Naive thymus-derived CD4-positive, alpha-beta T cell (primary cell): Measurements from ENCODE around the gene RAET1E. TPM values are rescaled to one million over a fixed set of nuclear protein-coding genes. Genes with fewer than 3 reads are reported as not detected.
A peak's percentile ranks its signal among the peaks of the same experiment; 100 is the strongest.
"Not testable (repeated sequence)": the region's sequence is repeated elsewhere in the genome, so short reads cannot be mapped to it uniquely, and the experiment has no call there.

Experiments
- ATAC-seq: fragments of 150-1000 bp; cut with Tn5 transposase; 2 replicates; pipeline ENCODE4 v1.10.0; 2021; ENCODE audit warnings: mild to moderate bottlenecking, moderate library complexity
- CTCF ChIA-PET: fragments of 350-600 bp; sonication (Branson Sonifier 250); formaldehyde crosslinking; loops from one replicate; lab custom pipeline; 2021; ENCODE audit warnings: antibody characterized with exemption; lab: Charles Lee
- POLR2A ChIA-PET: fragments of 350-600 bp; sonication (Branson Sonifier 250); formaldehyde crosslinking; loops from one replicate; lab custom pipeline; 2021; ENCODE audit warnings: antibody characterized with exemption, inconsistent platforms; lab: Charles Lee
- DNase-seq, 9 donors: peaks; one replicate each; pipeline versions ENCODE4 v3.0.0 to v3.0.0-alpha.2; 2020 to 2022; ENCODE audit warnings: mixed read lengths in 1 of 9
- H3K27ac ChIP-seq: one replicate; pipeline ENCODE4 v1.7.0; 2013; ENCODE audit warnings: mild to moderate bottlenecking, low read depth, low read length, moderate library complexity
- H3K27me3 ChIP-seq, 2 donors: one replicate each; pipeline ENCODE4 v1.7.0; 2013; ENCODE audit warnings: low read length in 2 of 2, mild to moderate bottlenecking in 2 of 2, moderate library complexity in 2 of 2; ENCODE audit not compliant: control insufficient read depth in 2 of 2, insufficient read depth in 2 of 2
- H3K36me3 ChIP-seq, 3 experiments: 1 replicate in 2 of 3; 2 replicates in 1 of 3; pipeline ENCODE4 v1.7.0; 2013; ENCODE audit warnings: low read length in 3 of 3, mild to moderate bottlenecking in 3 of 3, moderate library complexity in 1 of 3; ENCODE audit not compliant: insufficient read depth in 3 of 3, control insufficient read depth in 2 of 3
- H3K4me1 ChIP-seq, 2 donors: one replicate each; pipeline ENCODE4 v1.7.0; 2013; ENCODE audit warnings: low read length in 2 of 2, mild to moderate bottlenecking in 2 of 2, moderate library complexity in 1 of 2; ENCODE audit not compliant: control insufficient read depth in 2 of 2, insufficient read depth in 2 of 2
- H3K4me3 ChIP-seq: 2 replicates; pipeline ENCODE4 v1.7.0; 2013; ENCODE audit warnings: mild to moderate bottlenecking, low read length
- H3K9me3 ChIP-seq, 3 experiments: 1 replicate in 2 of 3; 2 replicates in 1 of 3; pipeline ENCODE4 v1.7.0; 2013; ENCODE audit warnings: low read length in 3 of 3; ENCODE audit not compliant: control insufficient read depth in 2 of 3
- H3K27ac Mint-ChIP-seq, 9 donors: one replicate each; pipeline ENCODE4 v1.8.0; 2020 to 2022; ENCODE audit warnings: mixed read lengths in 9 of 9, mild to moderate bottlenecking in 8 of 9, moderate library complexity in 5 of 9, inconsistent platforms in 2 of 9
- H3K27me3 Mint-ChIP-seq, 5 donors: one replicate each; pipeline ENCODE4 v1.8.0; 2021 to 2022; ENCODE audit warnings: mixed read lengths in 5 of 5, mild to moderate bottlenecking in 1 of 5
- H3K36me3 Mint-ChIP-seq, 5 donors: one replicate each; pipeline ENCODE4 v1.8.0; 2020 to 2022; ENCODE audit warnings: mixed read lengths in 5 of 5, mild to moderate bottlenecking in 3 of 5, inconsistent platforms in 1 of 5
- H3K4me1 Mint-ChIP-seq, 7 donors: one replicate each; pipeline ENCODE4 v1.8.0; 2020 to 2022; ENCODE audit warnings: mixed read lengths in 7 of 7, mild to moderate bottlenecking in 3 of 7, inconsistent platforms in 1 of 7
- H3K4me3 Mint-ChIP-seq, 10 donors: one replicate each; pipeline ENCODE4 v1.8.0; 2020 to 2022; ENCODE audit warnings: mild to moderate bottlenecking in 10 of 10, mixed read lengths in 10 of 10, moderate library complexity in 6 of 10, inconsistent platforms in 2 of 10
- H3K9me3 Mint-ChIP-seq, 11 donors: one replicate each; pipeline ENCODE4 v1.8.0; 2020 to 2022; ENCODE audit warnings: mixed read lengths in 11 of 11, mild to moderate bottlenecking in 4 of 11, inconsistent platforms in 1 of 11, moderate library complexity in 1 of 11
- intact Hi-C, 2 donors: fragments of 100-400 bp; cut with micrococcal nuclease; formaldehyde crosslinking; loops; one replicate each; pipeline ENCODE4 v1.15.1; 2023
- polyA plus RNA-seq, 2 donors: library from polyadenylated mRNA; unstranded; fragments of 300-500 nt; fragmentation: Illumina TruSeq; gene quantifications; one replicate each; pipeline ENCODE4 v1.2.3, GENCODE V29; 2021
- total RNA-seq, 6 experiments: library from RNA in 5 of 6; stranded (reverse) in 5 of 6; gene quantifications; 1 replicate in 5 of 6; 2 replicates in 1 of 6; pipeline ENCODE4 v1.2.3 and lab custom pipeline; 2021 to 2026

Gene RAET1E
- total and polyA plus RNA-seq, 7 experiments from 2014 or later, result not detected

DNA sequence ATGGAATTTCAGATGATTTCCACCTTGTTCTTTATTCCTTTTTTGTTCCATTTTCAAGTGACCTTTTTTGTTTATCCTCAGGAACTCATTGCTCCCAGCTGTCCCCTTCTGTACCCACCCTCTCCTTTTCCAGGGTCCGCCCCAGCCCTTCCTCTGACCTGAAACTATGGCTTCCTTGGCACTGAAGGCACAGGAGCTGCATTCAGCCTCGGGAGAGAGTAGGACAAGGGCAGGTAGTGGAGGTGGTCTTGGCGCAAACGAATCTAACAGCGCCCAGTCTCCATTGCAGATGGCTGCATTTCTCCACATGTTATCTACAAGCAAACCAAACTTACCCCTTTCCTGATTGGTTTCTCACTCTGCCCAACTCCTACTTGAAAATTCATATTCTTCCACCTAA lies 35.1 kb upstream of the RAET1E start:
- H3K36me3 Mint-ChIP-seq, result no peaks in the 10 kb centered on the region
- H3K27me3 Mint-ChIP-seq, result peaks cover 88 to 96% (median 91%) of the 10 kb centered on the region in 5 donors
- Histone ChIP-seq H3K27me3 (peaks cover 14 to 45% of the 10 kb centered on the region in 2 donors), H3K36me3 (no peaks in the 10 kb centered on the region), H3K27ac (no peak overlapping the region), H3K4me3 (no peak overlapping the region), H3K9me3 (no peaks in the 10 kb centered on the region), H3K4me1 (no peaks in the 10 kb centered on the region)
- no peak overlapping the region for H3K4me3 Mint-ChIP-seq
- DNase-seq (peak in 1 of 9 donors; percentile 11), ATAC-seq (no peak)
- H3K4me1 Mint-ChIP-seq, result peaks cover 0 to 18% (median 7%) of the 10 kb centered on the region in 7 donors
- peaks cover 0 to 6% (median 0%) of the 10 kb centered on the region in 11 donors for H3K9me3 Mint-ChIP-seq
- no peak overlapping the region for H3K27ac Mint-ChIP-seq
- ChIA-PET CTCF (interaction anchor here (1.1 kb wide), 1 partner anchor 84 kb away, joined by 4 read pairs; no protein-coding TSS in a partner anchor), POLR2A (no interaction called here)
- intact Hi-C loops, result loop anchor here (5.0 to 10.0 kb wide), 3 partner anchors 134 to 462 kb away; partner anchors contain the start of gene ULBP3 (in 1 of the 2)

DNA sequence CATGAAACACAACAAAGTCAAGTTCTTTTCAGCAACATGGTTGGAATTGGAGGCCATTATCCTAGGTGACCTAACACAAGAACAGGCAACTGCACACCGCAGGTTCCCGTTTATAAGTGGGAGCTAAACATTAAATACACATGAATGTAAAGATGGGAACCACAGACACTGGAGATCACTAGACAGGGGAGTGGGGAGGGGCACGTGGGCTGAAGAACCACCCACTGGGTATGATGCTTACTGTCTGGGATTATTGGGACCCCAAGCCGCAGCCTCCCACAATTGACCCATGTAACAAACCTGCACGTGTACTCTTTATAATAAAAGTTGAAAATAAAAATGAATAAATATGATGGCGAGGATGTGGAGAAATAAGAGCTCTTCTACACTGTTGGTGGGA lies 33.6 kb upstream of the RAET1E start:
- no peaks in the 10 kb centered on the region for H3K36me3 ChIP-seq
- H3K27ac ChIP-seq, result no peak overlapping the region
- H3K27me3 Mint-ChIP-seq, result peaks cover 86 to 91% (median 87%) of the 10 kb centered on the region in 5 donors
- H3K4me3 Mint-ChIP-seq, result no peak overlapping the region
- CTCF ChIA-PET, result interaction anchor here (0.6 kb wide), 1 partner anchor 103 kb away, joined by 3 read pairs; no protein-coding TSS in a partner anchor
- peaks cover 0 to 8% (median 0%) of the 10 kb centered on the region in 11 donors for H3K9me3 Mint-ChIP-seq
- H3K4me1 ChIP-seq, result peaks cover 0 to under 1% of the 10 kb centered on the region in 2 donors
- H3K4me3 ChIP-seq, result no peak overlapping the region
- H3K9me3 ChIP-seq, result no peaks in the 10 kb centered on the region
- peaks cover 0 to 13% (median under 1%) of the 10 kb centered on the region in 7 donors for H3K4me1 Mint-ChIP-seq
- no peak for DNase-seq
- no peak for ATAC-seq
- H3K27ac Mint-ChIP-seq, result no peak overlapping the region
- H3K36me3 Mint-ChIP-seq, result no peaks in the 10 kb centered on the region
- peaks cover 14 to 37% of the 10 kb centered on the region in 2 donors for H3K27me3 ChIP-seq
- POLR2A ChIA-PET, result no interaction called here
- intact Hi-C loops, result loop anchor here (5.0 to 10.0 kb wide), 3 partner anchors 136 to 463 kb away; partner anchors contain the start of gene ULBP3 (in 1 of the 2)

DNA sequence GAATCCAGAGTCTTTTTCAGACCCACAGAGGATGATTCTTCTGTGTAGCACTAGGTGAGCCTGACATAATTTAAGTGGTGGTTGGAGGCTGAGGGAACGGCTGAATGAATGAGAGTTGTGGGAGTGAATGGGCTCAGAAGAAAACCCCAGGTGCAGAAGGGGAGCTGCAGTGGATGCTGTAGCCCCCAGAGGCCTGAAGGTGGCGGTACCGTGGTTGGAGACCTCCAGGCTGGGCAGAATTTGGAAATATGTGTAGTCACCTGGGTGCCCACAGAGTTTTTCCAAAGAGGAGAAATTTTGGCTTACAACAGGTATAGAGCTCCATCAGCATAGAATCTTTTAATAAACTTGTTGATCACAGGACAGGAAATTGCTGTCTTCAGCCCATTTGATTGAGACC lies 31.5 kb upstream of the RAET1E start:
- Histone ChIP-seq H3K27ac (no peak overlapping the region), H3K4me1 (peaks cover 0 to 7% of the 10 kb centered on the region in 2 donors), H3K36me3 (no peaks in the 10 kb centered on the region), H3K27me3 (peaks cover 23 to 26% of the 10 kb centered on the region in 2 donors), H3K4me3 (no peak overlapping the region), H3K9me3 (no peaks in the 10 kb centered on the region)
- Mint-ChIP-seq H3K27ac (no peak overlapping the region), H3K4me3 (no peak overlapping the region), H3K9me3 (peaks cover 0 to 6% (median 0%) of the 10 kb centered on the region in 11 donors), H3K27me3 (peaks cover 84 to 87% (median 85%) of the 10 kb centered on the region in 5 donors), H3K36me3 (no peaks in the 10 kb centered on the region), H3K4me1 (peaks cover 2 to 16% (median 7%) of the 10 kb centered on the region in 7 donors)
- ATAC-seq (no peak), DNase-seq (no peak)
- intact Hi-C loops, result loop anchor here (5.0 to 10.0 kb wide), 3 partner anchors 47 to 905 kb away; partner anchors contain the start of gene GINM1 (in 1 of the 2)
- ChIA-PET POLR2A (no interaction called here), CTCF (interaction anchor here (1.4 kb wide), 1 partner anchor 87 kb away, joined by 4 read pairs; no protein-coding TSS in a partner anchor)

DNA sequence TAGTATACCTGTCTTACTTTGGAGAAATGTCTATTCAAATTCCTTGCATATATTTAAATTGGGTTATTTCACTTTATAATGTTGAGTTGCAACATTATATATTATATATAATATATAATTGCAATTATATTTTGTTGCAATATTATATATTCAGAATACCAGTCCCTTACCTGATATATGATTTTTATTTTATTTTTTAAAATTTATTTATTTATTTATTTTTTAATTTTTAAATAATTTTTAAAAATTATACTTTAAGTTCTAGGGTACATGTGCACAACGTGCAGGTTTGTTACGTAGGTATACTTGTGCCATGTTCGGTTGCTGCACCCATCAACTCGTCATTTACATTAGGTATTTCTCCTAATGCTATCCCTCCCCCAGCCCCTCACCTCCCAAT lies 29.1 kb upstream of the RAET1E start:
- H3K9me3 Mint-ChIP-seq, H3K36me3 ChIP-seq, H3K4me3 Mint-ChIP-seq, DNase-seq, H3K27ac Mint-ChIP-seq, ATAC-seq, H3K27ac ChIP-seq, H3K9me3 ChIP-seq, H3K4me1 ChIP-seq, H3K4me3 ChIP-seq, POLR2A ChIA-PET, H3K36me3 Mint-ChIP-seq: not testable (repeated sequence)
- H3K27me3 Mint-ChIP-seq, result peaks cover 87 to 93% (median 87%) of the 10 kb centered on the region in 5 donors
- intact Hi-C loops, result loop anchor here (5.0 to 10.0 kb wide), 3 partner anchors 45 to 902 kb away; partner anchors contain the start of gene GINM1 (in 1 of the 2)
- CTCF ChIA-PET, result interaction anchor here (1.7 kb wide), 1 partner anchor 92 kb away, joined by 4 read pairs; no protein-coding TSS in a partner anchor
- peaks cover 21 to 34% of the 10 kb centered on the region in 2 donors for H3K27me3 ChIP-seq
- H3K4me1 Mint-ChIP-seq, result peaks cover 17 to 29% (median 25%) of the 10 kb centered on the region in 7 donors

DNA sequence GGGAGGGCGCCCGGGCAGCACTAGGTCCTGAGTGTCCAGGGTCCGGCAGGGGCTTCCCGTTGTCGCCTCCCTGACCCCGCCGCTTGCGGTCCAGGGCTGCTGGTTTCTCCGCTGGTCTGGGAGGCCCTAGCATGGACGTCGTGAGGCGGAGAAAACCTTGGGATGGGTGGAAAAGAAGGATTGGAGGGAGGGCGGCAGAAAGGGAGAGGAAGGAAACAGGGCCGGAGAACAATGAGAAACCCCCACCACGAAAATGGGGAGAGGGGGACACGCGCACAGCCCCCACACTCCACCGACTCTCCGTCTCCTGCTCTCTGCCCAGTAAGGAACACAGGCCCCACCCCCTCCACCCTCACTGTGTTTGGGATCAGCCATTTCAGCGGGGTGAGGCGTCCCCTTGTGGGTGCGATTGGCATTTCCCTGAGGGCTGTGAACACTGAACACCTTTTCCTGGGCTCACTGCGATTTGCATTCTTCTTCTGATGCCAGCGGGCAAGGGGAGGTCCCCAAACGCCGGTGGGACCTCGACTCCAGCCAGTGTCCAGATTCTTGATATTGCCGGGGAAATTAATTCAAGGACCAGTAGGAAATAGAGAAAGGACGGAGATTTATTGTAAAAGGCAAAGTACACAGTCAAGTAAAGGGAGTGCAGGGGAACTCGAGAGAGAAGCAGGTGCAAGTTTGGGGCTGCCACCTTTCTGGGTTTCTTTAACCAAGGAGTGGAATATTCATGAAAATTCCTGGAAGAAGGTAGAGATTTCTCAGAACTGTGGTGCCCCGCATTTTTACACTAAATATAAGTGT lies 28.3 kb upstream of the RAET1E start:
- H3K4me1 Mint-ChIP-seq, result peaks cover 18 to 30% (median 26%) of the 10 kb centered on the region in 7 donors
- ChIA-PET CTCF (interaction anchor here (0.8 to 1.7 kb wide), 2 partner anchors 14 to 91 kb away, joined by 3 to 4 read pairs; no protein-coding TSS in a partner anchor), POLR2A (no interaction called here)
- no peaks in the 10 kb centered on the region for H3K9me3 ChIP-seq
- intact Hi-C loops, result loop anchor here (1.0 to 10.0 kb wide), 8 partner anchors 44 to 901 kb away; partner anchors contain the start of genes GINM1 (in 1 of the 2) and PPIL4 (in 1 of the 2)
- peak overlapping the region in 1 of 9 donors; percentile 10 for H3K27ac Mint-ChIP-seq
- peaks cover 85 to 93% (median 87%) of the 10 kb centered on the region in 5 donors for H3K27me3 Mint-ChIP-seq
- H3K36me3 ChIP-seq, result no peaks in the 10 kb centered on the region
- DNase-seq, result peak; percentile 35 to 77 (median 56)
- peak overlapping the region in 9 of 10 donors; percentile 12 to 73 (median 40) for H3K4me3 Mint-ChIP-seq
- peak; percentile 76 for ATAC-seq
- no peak overlapping the region for H3K27ac ChIP-seq
- peaks cover 21 to 32% of the 10 kb centered on the region in 2 donors for H3K27me3 ChIP-seq
- H3K4me3 ChIP-seq, result no peak overlapping the region
- no peaks in the 10 kb centered on the region for H3K36me3 Mint-ChIP-seq
- peaks cover 6 to 7% of the 10 kb centered on the region in 2 donors for H3K4me1 ChIP-seq
- peaks cover 0 to 6% (median 0%) of the 10 kb centered on the region in 11 donors for H3K9me3 Mint-ChIP-seq

DNA sequence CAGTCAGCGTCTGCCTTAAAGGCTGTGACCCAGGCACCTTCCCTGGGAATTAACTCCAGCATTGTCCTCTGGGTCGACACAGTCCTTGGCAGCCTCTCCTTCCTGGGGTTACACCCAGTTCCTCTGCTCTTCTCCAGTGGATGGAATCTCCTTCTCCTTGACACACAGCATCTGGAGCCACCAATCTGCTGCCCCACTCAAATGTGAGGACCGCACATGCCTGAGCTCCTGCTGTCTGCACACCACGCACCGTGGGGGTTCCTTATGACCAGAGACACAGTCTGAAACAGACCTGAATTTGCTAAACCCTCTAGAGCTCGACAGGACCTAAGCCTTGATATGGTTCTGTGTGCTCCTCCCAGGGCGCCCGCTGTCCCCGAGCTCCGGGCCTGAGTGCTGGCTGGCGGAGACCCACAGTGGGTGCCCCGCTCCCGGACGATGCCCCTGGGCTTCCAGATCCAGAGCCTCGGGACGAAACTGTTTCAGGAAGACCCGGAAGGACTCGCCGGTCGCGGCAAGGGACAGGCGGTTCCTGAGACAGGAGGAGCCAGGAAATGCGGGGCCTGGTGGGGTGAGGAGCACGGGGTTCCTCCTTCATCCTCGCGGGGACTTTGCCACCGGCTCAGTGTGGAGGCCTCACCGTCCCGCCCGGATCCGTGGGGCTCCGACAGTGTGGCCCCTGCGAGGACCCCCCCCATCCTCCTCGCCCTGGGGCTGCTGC lies 27.5 kb upstream of the RAET1E start:
- intact Hi-C loops, result loop anchor here (1.0 to 10.0 kb wide), 4 partner anchors 43 to 901 kb away; partner anchors contain the start of gene GINM1 (in 1 of the 2)
- Mint-ChIP-seq H3K36me3 (no peaks in the 10 kb centered on the region), H3K27me3 (peaks cover 85 to 93% (median 88%) of the 10 kb centered on the region in 5 donors), H3K9me3 (peaks cover 0 to 6% (median 0%) of the 10 kb centered on the region in 11 donors), H3K4me1 (peaks cover 18 to 30% (median 26%) of the 10 kb centered on the region in 7 donors), H3K4me3 (peak overlapping the region in 9 of 10 donors; percentile 26 to 73 (median 48)), H3K27ac (no peak overlapping the region)
- CTCF ChIA-PET, result interaction anchor here (0.6 to 1.3 kb wide), 4 partner anchors 9 to 179 kb away, joined by 3 to 5 read pairs (median 3); partner anchors contain the start of gene NUP43
- H3K9me3 ChIP-seq, result no peaks in the 10 kb centered on the region
- no peak for ATAC-seq
- POLR2A ChIA-PET, result no interaction called here
- DNase-seq, result peak in 1 of 9 donors; percentile 19
- no peak overlapping the region for H3K4me3 ChIP-seq
- H3K27me3 ChIP-seq, result peaks cover 21 to 26% of the 10 kb centered on the region in 2 donors
- H3K36me3 ChIP-seq, result no peaks in the 10 kb centered on the region
- H3K4me1 ChIP-seq, result peaks cover 6 to 7% of the 10 kb centered on the region in 2 donors
- H3K27ac ChIP-seq, result no peak overlapping the region
